ENCODE results near the gene RHOJ. TPM values are rescaled to one million over a fixed set of nuclear protein-coding genes. Genes with fewer than 3 reads are reported as not detected.

Gene RHOJ
- total and polyA plus RNA-seq, 2 donors (not counting 3 experiments of a cell fraction or from before 2014, with no cell fraction given): 191 to 486 TPM

DNA sequence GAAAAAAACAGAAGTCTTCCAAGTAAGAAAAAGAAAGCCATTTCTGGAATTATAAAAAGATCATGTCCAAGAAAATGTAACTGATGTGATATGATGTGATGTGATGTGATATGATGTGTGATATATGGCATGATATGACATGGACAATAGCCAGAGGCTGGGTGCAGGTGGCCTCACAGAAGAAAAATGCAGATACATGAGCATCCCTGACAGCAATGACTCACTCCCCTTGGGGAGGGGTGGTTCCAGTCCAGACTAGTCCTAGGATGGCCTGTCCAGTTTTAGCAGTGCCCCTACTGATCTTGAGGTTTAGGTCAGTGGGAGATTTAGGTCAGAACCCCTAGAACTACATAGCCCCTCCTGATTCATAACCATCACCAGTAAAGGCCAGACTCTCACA lies 3.5 kb upstream of the RHOJ start:
- no peak for FAIRE-seq
- H3K9me3 ChIP-seq (replicated peaks; ENCODE audit: control insufficient read depth, insufficient read depth, low read length): no peaks in the 10 kb centered on the region
- ChIA-PET POLR2A (no interaction called here), CTCF (no interaction called here)
- BruUV-seq (replicated peaks): no TSS peak
- H3K9me1 ChIP-seq (replicated peaks; ENCODE audit: control insufficient read depth, extremely low read depth, insufficient read depth, low read length): no peaks in the 10 kb centered on the region
- peaks cover 16% of the 10 kb centered on the region for H3K4me1 ChIP-seq (ENCODE audit: control insufficient read depth, extremely low read depth, insufficient read depth, low read length)
- H3K79me2 ChIP-seq (ENCODE audit: control insufficient read depth, insufficient read depth, low read length): peaks cover 14% of the 10 kb centered on the region
- H2AFZ ChIP-seq (ENCODE audit: low read depth, low read length): no peak overlapping the region
- DNase-seq (ENCODE audit: low read depth, low spot score): no peak
- H4K20me1 ChIP-seq (replicated peaks; ENCODE audit: control insufficient read depth, extremely low read depth, insufficient read depth, low read length): no peaks in the 10 kb centered on the region
- no peak overlapping the region for H3K4me2 ChIP-seq (ENCODE audit: insufficient read depth, low read length)
- no peak overlapping the region for H3K4me3 ChIP-seq (replicated peaks in 1 of 3; ENCODE audit: insufficient read depth in 1 of 3, low read depth in 1 of 3, low read length in 3 of 3)
- no peak overlapping the region for H3K27ac ChIP-seq (ENCODE audit: insufficient read depth, low read depth, low read length)
- TF ChIP-seq MYC (IDR thresholded peaks at IDR 0.05; ENCODE audit: low read depth, low read length): no peak
- peak; percentile 37 for TF ChIP-seq FOS (IDR thresholded peaks at IDR 0.05; ENCODE audit: borderline replicate concordance, insufficient read depth, low read length)
- dilution Hi-C loops (cut with MboI; ENCODE audit: extremely low pct_ligation_motif_present, low sequenced_read_pairs): no loop called here
- no peak overlapping the region for H3K9ac ChIP-seq (replicated peaks; ENCODE audit: extremely low read depth, insufficient read depth, low read length)
- H3K27me3 ChIP-seq (ENCODE audit: control insufficient read depth in 2 of 2, insufficient read depth in 2 of 2, low read length in 2 of 2): no peaks in the 10 kb centered on the region
- no peaks in the 10 kb centered on the region for H3K36me3 ChIP-seq (ENCODE audit: control insufficient read depth in 2 of 2, extremely low read depth in 1 of 2, insufficient read depth in 2 of 2, low read length in 2 of 2)
- intact Hi-C loops (cut with micrococcal nuclease): no loop called here

DNA sequence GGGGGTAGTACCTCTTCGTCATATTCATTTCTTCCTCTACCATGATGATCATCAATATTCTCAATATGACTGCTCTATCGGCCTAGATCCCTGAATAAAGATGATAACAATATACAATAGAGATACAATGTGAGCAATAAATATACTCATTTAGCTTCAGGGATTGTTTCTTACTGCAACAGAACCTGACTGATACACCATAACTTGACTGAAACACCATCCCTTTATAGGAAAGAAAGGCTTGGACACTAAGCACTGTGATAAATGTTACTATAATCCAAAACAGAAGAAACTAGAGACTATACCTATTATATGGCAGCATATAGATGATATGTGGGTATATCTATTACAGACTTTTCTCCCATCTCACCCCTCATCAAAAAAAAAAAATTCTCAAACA lies 1.2 kb upstream of the RHOJ start:
- CTCF ChIA-PET: interaction anchor here (1.4 to 4.6 kb wide), 7 partner anchors 11 to 163 kb away, joined by 4 to 48 read pairs (median 10); no protein-coding TSS in a partner anchor
- intact Hi-C loops (cut with micrococcal nuclease) (no loop called here), dilution Hi-C loops (cut with MboI; ENCODE audit: extremely low pct_ligation_motif_present, low sequenced_read_pairs) (no loop called here)
- H3K27ac ChIP-seq (ENCODE audit: insufficient read depth, low read depth, low read length): peak overlapping the region; percentile 100
- H3K9ac ChIP-seq (replicated peaks; ENCODE audit: extremely low read depth, insufficient read depth, low read length): peak overlapping the region; percentile 98
- no peaks in the 10 kb centered on the region for H3K9me3 ChIP-seq (replicated peaks; ENCODE audit: control insufficient read depth, insufficient read depth, low read length)
- no peaks in the 10 kb centered on the region for H3K27me3 ChIP-seq (ENCODE audit: control insufficient read depth in 2 of 2, insufficient read depth in 2 of 2, low read length in 2 of 2)
- no TSS peak for BruUV-seq (replicated peaks)
- POLR2A ChIA-PET: interaction anchor here (1.9 to 3.5 kb wide), 2 partner anchors 10 to 17 kb away, joined by 9 to 30 read pairs; no protein-coding TSS in a partner anchor
- H3K79me2 ChIP-seq (ENCODE audit: control insufficient read depth, insufficient read depth, low read length): peaks cover 36% of the 10 kb centered on the region
- H3K36me3 ChIP-seq (ENCODE audit: control insufficient read depth in 2 of 2, extremely low read depth in 1 of 2, insufficient read depth in 2 of 2, low read length in 2 of 2): no peaks in the 10 kb centered on the region
- H2AFZ ChIP-seq (ENCODE audit: low read depth, low read length): no peak overlapping the region
- TF ChIP-seq MYC (IDR thresholded peaks at IDR 0.05; ENCODE audit: low read depth, low read length) (no peak), CTCF (IDR thresholded peaks at IDR 0.05; ENCODE audit: extremely low read depth in 1 of 2, insufficient read depth in 1 of 2, low read depth in 1 of 2, low read length in 2 of 2) (no peak), EZH2 (IDR thresholded peaks at IDR 0.05; ENCODE audit: borderline replicate concordance, low read depth, low read length, severe bottlenecking) (no peak), POLR2AphosphoS5 (IDR thresholded peaks at IDR 0.05; ENCODE audit: insufficient read depth, low read depth, low read length) (no peak), FOS (IDR thresholded peaks at IDR 0.05; ENCODE audit: borderline replicate concordance, insufficient read depth, low read length) (no peak), JUN (IDR thresholded peaks at IDR 0.05; ENCODE audit: borderline replicate concordance, insufficient read depth, insufficient read length, low read depth) (no peak), GATA2 (IDR thresholded peaks at IDR 0.05; ENCODE audit: insufficient read depth, insufficient read length, low read depth, low read length) (no peak), POLR2A (IDR thresholded peaks at IDR 0.05; ENCODE audit: low read depth, low read length) (no peak)
- TF ChIP-seq, protein P1, sequence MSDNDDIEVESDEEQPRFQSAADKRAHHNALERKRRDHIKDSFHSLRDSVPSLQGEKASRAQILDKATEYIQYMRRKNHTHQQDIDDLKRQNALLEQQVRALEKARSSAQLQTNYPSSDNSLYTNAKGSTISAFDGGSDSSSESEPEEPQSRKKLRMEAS (IDR thresholded peaks at IDR 0.05; ENCODE audit: insufficient read depth, insufficient read length): no peak
- DNase-seq (ENCODE audit: low read depth, low spot score): no peak
- H3K4me2 ChIP-seq (ENCODE audit: insufficient read depth, low read length): peak overlapping the region; percentile 95
- no peaks in the 10 kb centered on the region for H3K9me1 ChIP-seq (replicated peaks; ENCODE audit: control insufficient read depth, extremely low read depth, insufficient read depth, low read length)
- peaks cover 28% of the 10 kb centered on the region for H3K4me1 ChIP-seq (ENCODE audit: control insufficient read depth, extremely low read depth, insufficient read depth, low read length)
- no peaks in the 10 kb centered on the region for H4K20me1 ChIP-seq (replicated peaks; ENCODE audit: control insufficient read depth, extremely low read depth, insufficient read depth, low read length)
- no peak overlapping the region for H3K4me3 ChIP-seq (replicated peaks in 1 of 3; ENCODE audit: insufficient read depth in 1 of 3, low read depth in 1 of 3, low read length in 3 of 3)
- no peak for FAIRE-seq

Measured in endothelial cell of umbilical vein (primary cell).